Measurements from ENCODE around the gene HLCS. TPM values are rescaled to one million over a fixed set of nuclear protein-coding genes. Genes with fewer than 3 reads are reported as not detected.

Gene HLCS
- total RNA-seq, 4 donors from 2014 or later = 20.0 to 75.4 (median 32.8) TPM

DNA sequence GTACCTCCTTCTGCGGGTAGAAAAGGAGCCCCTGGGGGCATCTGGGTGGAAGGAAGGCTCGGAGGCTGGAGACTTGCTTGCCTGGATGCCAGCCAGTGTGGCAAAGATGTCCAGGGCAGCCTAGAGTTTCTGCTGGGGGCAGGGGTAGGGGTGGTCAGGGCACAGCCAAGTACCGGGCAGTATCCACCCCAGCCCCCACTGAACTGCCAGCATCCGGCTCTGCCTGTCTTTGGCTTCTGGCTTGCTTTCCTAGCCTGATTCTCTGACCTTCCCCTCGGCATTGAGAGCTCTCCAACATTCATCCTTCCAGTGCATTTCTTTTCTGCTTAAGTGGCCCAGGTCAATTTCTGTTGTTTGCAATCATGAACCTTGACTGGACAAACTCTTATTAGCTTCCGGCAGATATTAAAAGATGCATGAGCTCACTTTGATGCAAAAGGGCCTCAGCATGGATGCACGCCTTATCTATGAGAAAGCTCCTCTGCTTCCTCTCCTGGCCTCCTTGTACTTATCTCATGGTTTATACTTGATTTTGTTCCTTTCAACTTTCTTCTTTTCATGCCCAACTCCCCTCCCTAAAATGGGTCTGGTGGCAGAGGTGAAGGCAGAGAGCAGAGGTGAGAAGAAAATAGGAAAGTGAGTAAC, 116.9 kb downstream of the HLCS start:
- TF ChIP-seq CTCF (IDR thresholded peaks at IDR 0.05) (no peak), EP300 (IDR thresholded peaks at IDR 0.05; ENCODE audit: low read depth) (no peak), POLR2A (IDR thresholded peaks at IDR 0.05) (no peak), POLR2AphosphoS5 (IDR thresholded peaks at IDR 0.05) (no peak)
- DNase-seq = no peak
- intact Hi-C loops (cut with DNase I; ENCODE audit: low total_unique reads) = no loop called here

DNA sequence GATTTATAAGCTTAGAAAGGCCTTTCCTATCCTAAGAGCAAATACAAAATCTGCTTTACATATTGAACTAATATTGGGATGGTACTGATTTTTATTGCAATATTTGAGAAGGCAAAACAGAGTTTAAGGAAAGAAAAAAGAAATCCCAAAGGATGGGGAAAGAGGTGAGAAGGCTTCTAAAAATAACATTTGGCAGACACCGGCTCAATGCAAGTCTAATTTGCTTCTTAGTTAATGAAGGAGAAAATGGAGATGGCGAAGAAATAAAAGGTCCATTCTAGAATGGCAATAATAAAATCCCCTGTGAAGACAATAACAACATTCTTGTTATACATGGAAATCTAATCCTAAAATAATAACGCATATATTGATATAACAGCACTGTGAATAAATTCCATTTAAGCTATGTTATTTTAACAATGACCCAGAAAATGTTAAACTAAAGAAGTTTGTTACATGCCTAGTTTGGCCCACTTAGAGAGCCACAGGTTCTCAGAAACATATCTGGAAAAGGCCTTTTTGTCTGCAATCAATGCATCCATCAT, 117.7 kb downstream of the HLCS start:
- in situ Hi-C loops (cut with MboI; ENCODE audit: low pct_ligation_motif_present in 1 of 4, low pct_unique_long_range_greater_than_20kb in 1 of 4, low sequenced_read_pairs in 3 of 4) = no loop called here
- H3K27me3 ChIP-seq = no peaks in the 10 kb centered on the region
- H3K27ac ChIP-seq = no peak overlapping the region
- H3K4me1 ChIP-seq = no peaks in the 10 kb centered on the region
- intact Hi-C loops (cut with DNase I; ENCODE audit: low total_unique reads) = no loop called here
- 89 to 98% methylated on average over 3 of the region's 3 CpGs for whole genome bisulfite sequencing, 2 donors (ENCODE audit: low coverage in 1 of 2)
- no peaks in the 10 kb centered on the region for H3K9me3 ChIP-seq
- no peaks in the 10 kb centered on the region for H3K36me3 ChIP-seq
- TF ChIP-seq CTCF (IDR thresholded peaks at IDR 0.05) = no peak
- TF ChIP-seq EP300 (IDR thresholded peaks at IDR 0.05; ENCODE audit: low read depth) = no peak
- TF ChIP-seq POLR2A (IDR thresholded peaks at IDR 0.05) = no peak
- TF ChIP-seq POLR2AphosphoS5 (IDR thresholded peaks at IDR 0.05) = no peak
- no peak overlapping the region for H3K4me3 ChIP-seq
- no peak for DNase-seq

More for the DNA sequence above, 116.9 kb downstream of the HLCS start:
- Histone ChIP-seq H3K9me3 (no peaks in the 10 kb centered on the region), H3K36me3 (no peaks in the 10 kb centered on the region), H3K27me3 (no peaks in the 10 kb centered on the region), H3K4me3 (no peak overlapping the region), H3K4me1 (peaks cover 0 to 2% (median 0%) of the 10 kb centered on the region in 4 donors), H3K27ac (no peak overlapping the region)
- in situ Hi-C loops (cut with MboI; ENCODE audit: low pct_ligation_motif_present in 1 of 4, low pct_unique_long_range_greater_than_20kb in 1 of 4, low sequenced_read_pairs in 3 of 4) = no loop called here
- WGBS, 2 donors (ENCODE audit: low coverage in 1 of 2) = 93% methylated on average over 7 of the region's 7 CpGs; no CpG with 5 or more reads in 1 of the 2 donors

GRCh38 chr21:36847189-36847588, 119.3 kb downstream of the HLCS start:
- H3K4me3 ChIP-seq = no peak overlapping the region
- 68% methylated on average over 5 of the region's 5 CpGs for WGBS, 2 donors (ENCODE audit: low coverage in 1 of 2)
- DNase-seq = no peak
- H3K9me3 ChIP-seq = no peaks in the 10 kb centered on the region
- no peaks in the 10 kb centered on the region for H3K27me3 ChIP-seq
- intact Hi-C loops (cut with DNase I; ENCODE audit: low total_unique reads) = no loop called here
- H3K4me1 ChIP-seq = no peaks in the 10 kb centered on the region
- TF ChIP-seq CTCF (IDR thresholded peaks at IDR 0.05) (no peak), POLR2AphosphoS5 (IDR thresholded peaks at IDR 0.05) (no peak), POLR2A (IDR thresholded peaks at IDR 0.05) (no peak), EP300 (IDR thresholded peaks at IDR 0.05; ENCODE audit: low read depth) (no peak)
- in situ Hi-C loops (cut with MboI; ENCODE audit: low pct_ligation_motif_present in 1 of 4, low pct_unique_long_range_greater_than_20kb in 1 of 4, low sequenced_read_pairs in 3 of 4) = no loop called here
- no peak overlapping the region for H3K27ac ChIP-seq
- no peaks in the 10 kb centered on the region for H3K36me3 ChIP-seq

DNA sequence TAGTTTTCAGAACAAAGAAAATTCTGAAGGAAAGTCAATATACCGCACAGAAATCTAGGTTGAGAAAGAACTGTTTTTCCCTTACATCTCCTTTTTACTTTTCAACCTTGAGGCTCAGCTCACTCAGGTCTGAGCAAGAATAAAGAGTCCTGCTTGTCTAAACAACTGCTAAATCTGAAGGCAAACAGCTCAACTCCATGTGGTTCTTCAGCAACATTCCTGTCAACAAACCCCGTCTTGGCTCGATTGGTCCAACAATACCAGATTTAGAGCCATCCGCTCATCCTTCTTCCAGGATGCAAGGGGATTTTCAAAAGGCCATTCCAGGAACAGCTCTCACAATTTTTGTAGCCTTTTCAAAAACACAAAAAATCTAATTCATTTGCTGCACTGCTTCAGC, 119.8 kb downstream of the HLCS start:
- in situ Hi-C loops (cut with MboI; ENCODE audit: low pct_ligation_motif_present in 1 of 4, low pct_unique_long_range_greater_than_20kb in 1 of 4, low sequenced_read_pairs in 3 of 4) (no loop called here), intact Hi-C loops (cut with DNase I; ENCODE audit: low total_unique reads) (no loop called here)
- Histone ChIP-seq H3K27ac (no peak overlapping the region), H3K4me1 (no peaks in the 10 kb centered on the region), H3K4me3 (no peak overlapping the region), H3K27me3 (no peaks in the 10 kb centered on the region), H3K36me3 (no peaks in the 10 kb centered on the region), H3K9me3 (no peaks in the 10 kb centered on the region)
- no peak for DNase-seq
- no peak for TF ChIP-seq EP300 (IDR thresholded peaks at IDR 0.05; ENCODE audit: low read depth)
- TF ChIP-seq POLR2A (IDR thresholded peaks at IDR 0.05) = no peak
- TF ChIP-seq POLR2AphosphoS5 (IDR thresholded peaks at IDR 0.05) = no peak
- TF ChIP-seq CTCF (IDR thresholded peaks at IDR 0.05) = no peak
- WGBS, 2 donors (ENCODE audit: low coverage in 1 of 2) = 82% methylated on average over 4 of the region's 4 CpGs; no CpG with 5 or more reads in 1 of the 2 donors
